GM10248 (cell line): Measurements from ENCODE around the gene NUDT19.
A peak's percentile ranks its signal among the peaks of the same experiment; 100 is the strongest.

Experiments
- CTCF ChIA-PET: fragments of 300-600 bp; sonication (Branson Sonifier 250); formaldehyde crosslinking; extraction: SDS; loops from one replicate; lab custom pipeline; 2021; ENCODE audit warnings: antibody characterized with exemption; lab: Yijun Ruan, JAX
- POLR2A ChIA-PET: fragments of 350-650 bp; sonication (Branson Sonifier 250); formaldehyde crosslinking; extraction: SDS; loops from one replicate; lab custom pipeline; 2020; ENCODE audit warnings: antibody characterized with exemption; lab: Yijun Ruan, JAX
- DNase-seq: peaks from one replicate; pipeline ENCODE4 v3.0.0; 2012; ENCODE audit errors: extremely low spot score
- TF ChIP-seq, protein P1 (sequence below): IDR thresholded peaks from 2 replicates; pipeline ENCODE4 v1.5.1; 2012; ENCODE audit warnings: mild to moderate bottlenecking, low read depth; ENCODE audit errors: extremely low read depth, missing control alignments, control extremely low read depth

NUDT19 gene

DNA sequence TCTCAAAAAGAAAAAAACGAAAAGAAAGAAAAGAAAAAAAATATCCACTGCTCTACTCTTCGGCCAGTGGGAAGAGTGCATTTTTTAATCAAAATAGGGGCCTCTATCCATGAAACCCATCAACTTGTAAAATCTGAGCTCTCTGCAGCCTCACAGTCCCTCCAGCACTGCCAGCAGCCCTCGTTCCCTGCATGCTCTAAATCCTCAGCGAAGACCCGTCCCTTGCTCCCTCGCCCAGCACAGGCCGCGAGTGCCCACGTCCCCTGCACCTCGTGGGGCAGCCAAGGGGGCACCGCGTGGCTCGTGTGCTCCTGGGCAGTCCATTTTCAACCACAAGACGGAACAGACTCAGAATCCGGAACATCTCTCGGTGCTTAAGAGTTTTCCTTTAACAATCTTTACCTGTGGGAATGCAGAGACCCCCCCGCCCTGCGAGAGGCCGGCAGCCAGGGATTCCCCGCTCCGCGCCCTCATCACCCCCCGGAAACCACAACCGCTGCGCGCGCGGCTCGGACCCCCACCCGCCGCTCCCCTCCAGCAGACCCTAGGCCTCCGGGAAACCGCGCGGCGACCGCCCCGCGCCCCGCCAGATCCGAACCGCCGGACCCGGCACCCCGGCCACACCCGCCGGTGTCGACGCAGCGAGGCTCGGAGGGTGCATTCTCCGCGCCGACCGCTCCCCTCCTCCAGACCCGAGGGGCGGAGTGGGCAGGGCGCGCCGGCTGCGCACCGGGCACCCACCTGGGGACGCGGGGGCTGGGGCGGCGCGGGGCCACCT, 17.3 kb upstream of the NUDT19 start:
- TF ChIP-seq, protein P1, sequence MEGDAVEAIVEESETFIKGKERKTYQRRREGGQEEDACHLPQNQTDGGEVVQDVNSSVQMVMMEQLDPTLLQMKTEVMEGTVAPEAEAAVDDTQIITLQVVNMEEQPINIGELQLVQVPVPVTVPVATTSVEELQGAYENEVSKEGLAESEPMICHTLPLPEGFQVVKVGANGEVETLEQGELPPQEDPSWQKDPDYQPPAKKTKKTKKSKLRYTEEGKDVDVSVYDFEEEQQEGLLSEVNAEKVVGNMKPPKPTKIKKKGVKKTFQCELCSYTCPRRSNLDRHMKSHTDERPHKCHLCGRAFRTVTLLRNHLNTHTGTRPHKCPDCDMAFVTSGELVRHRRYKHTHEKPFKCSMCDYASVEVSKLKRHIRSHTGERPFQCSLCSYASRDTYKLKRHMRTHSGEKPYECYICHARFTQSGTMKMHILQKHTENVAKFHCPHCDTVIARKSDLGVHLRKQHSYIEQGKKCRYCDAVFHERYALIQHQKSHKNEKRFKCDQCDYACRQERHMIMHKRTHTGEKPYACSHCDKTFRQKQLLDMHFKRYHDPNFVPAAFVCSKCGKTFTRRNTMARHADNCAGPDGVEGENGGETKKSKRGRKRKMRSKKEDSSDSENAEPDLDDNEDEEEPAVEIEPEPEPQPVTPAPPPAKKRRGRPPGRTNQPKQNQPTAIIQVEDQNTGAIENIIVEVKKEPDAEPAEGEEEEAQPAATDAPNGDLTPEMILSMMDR, result no peak
- ChIA-PET CTCF (interaction anchor here (1.0 to 2.1 kb wide), 3 partner anchors 9 to 74 kb away, joined by 3 to 6 read pairs (median 4); partner anchors contain the start of gene NUDT19), POLR2A (interaction anchor here (0.6 to 1.1 kb wide), 2 partner anchors 17 to 22 kb away, joined by 3 read pairs; partner anchors contain the start of gene NUDT19)
- no peak for DNase-seq

DNA sequence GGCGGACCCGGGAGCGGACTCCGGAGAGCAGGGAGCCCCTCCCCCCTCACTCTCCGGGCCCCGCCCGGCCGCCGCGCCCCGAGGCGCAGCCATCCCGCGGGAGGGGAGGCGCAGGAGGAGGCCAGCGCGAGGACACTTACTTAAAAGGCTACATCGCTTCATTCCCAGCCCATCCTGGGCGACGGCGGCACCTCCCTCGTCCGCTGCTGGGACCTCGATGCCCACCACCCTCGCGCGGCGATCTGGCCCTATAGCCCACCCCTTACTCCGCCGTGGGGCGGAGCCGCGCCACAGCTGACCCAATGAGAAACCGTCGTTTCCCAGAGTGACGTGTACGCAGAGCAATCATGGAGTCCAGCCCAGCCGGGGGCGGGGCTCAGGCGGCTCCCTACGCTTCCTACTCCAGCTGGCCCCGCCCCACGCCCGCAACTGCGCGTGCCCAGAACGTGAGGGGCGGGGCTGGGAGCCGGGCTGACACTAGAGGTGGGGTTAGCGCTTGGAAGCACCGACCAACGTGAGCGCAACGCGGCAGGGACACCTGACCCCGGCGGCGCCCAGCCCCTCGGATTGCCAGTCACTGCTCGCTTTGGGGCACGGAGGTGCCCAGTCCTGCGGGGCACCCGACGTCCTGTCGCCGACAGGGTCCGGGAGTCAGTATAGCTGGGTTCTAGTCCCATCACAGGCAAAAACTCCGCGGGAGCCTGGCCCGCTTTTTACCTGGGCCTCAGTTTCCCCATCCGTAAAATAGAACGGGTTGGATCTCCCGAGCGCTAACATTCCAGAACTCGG, 16.5 kb upstream of the NUDT19 start, which contains the start of gene ANKRD27:
ANKRD27 (minus strand) TSS at position 250 of the 789 bp plus-strand sequence. CDS start 16,165 bp downstream, outside the sequence.
- ChIA-PET POLR2A (interaction anchor here (1.1 kb wide), 1 partner anchor 16 kb away, joined by 3 read pairs; the partner anchor contains the start of gene NUDT19), CTCF (interaction anchor here (1.6 to 2.1 kb wide), 2 partner anchors 16 to 450 kb away, joined by 4 to 6 read pairs; partner anchors contain the start of gene NUDT19)
- DNase-seq, result peak; percentile 99

DNA sequence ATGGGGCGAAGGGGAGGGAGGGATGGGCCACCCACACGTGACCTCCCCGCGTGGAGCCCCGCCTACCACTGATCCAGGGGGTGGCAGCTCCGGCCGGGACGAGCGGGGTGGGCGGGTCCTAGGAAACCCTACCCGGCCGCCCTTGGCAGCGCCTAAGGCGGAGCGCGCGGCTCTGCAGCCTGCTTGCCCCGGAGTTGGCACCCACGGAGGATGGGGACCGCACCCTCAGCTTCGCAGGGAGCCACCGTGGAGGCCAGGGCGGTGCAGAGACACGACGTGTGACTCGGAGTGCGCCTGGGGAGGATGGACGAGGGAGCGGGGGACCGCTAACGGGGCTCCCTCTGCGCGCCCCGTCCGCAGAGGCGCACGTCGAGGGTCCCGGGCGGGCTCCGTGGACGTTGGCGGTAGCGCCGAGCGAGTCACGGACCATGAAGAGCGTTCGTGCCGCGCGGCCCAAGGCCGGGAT, 15.9 kb upstream of the NUDT19 start, which contains the start of gene RGS9BP:
RGS9BP (plus strand) TSS at position 129 of the 466 bp plus-strand sequence. CDS start 416 bp downstream, outside the sequence.
- ChIA-PET CTCF (interaction anchor here (0.8 to 2.1 kb wide), 3 partner anchors 16 to 449 kb away, joined by 3 to 6 read pairs (median 4); partner anchors contain the start of gene NUDT19), POLR2A (interaction anchor here (1.1 kb wide), 1 partner anchor 16 kb away, joined by 3 read pairs; the partner anchor contains the start of gene NUDT19)
- peak; percentile 46 for DNase-seq
- TF ChIP-seq, protein P1, result no peak

More for the DNA sequence above, 16.5 kb upstream of the NUDT19 start, which contains the start of gene ANKRD27:
- TF ChIP-seq, protein P1, result no peak

DNA sequence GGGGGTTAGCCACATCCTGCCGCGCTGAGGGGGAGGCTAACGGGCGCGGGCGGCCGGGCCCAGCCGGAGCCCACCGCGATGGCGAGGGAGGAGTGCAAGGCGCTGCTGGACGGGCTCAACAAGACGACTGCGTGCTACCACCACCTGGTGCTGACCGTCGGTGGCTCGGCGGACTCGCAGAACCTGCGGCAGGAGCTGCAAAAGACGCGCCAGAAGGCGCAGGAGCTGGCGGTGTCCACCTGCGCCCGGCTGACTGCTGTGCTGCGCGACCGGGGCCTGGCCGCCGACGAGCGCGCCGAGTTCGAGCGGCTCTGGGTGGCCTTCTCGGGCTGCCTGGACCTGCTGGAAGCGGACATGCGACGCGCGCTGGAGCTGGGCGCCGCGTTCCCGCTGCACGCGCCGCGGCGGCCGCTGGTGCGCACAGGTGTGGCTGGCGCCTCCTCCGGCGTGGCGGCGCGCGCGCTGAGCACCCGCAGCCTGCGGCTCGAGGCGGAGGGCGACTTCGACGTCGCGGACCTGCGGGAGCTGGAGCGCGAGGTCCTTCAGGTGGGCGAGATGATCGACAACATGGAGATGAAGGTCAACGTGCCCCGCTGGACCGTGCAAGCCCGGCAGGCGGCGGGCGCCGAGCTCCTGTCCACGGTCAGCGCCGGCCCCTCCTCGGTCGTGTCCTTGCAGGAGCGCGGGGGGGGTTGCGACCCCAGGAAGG, 15.3 kb upstream of the NUDT19 start:
- POLR2A ChIA-PET, result no interaction called here
- CTCF ChIA-PET, result interaction anchor here (0.8 to 2.1 kb wide), 3 partner anchors 15 to 448 kb away, joined by 3 to 6 read pairs (median 4); partner anchors contain the start of gene NUDT19
- no peak for DNase-seq
- TF ChIP-seq, protein P1, result no peak

DNA sequence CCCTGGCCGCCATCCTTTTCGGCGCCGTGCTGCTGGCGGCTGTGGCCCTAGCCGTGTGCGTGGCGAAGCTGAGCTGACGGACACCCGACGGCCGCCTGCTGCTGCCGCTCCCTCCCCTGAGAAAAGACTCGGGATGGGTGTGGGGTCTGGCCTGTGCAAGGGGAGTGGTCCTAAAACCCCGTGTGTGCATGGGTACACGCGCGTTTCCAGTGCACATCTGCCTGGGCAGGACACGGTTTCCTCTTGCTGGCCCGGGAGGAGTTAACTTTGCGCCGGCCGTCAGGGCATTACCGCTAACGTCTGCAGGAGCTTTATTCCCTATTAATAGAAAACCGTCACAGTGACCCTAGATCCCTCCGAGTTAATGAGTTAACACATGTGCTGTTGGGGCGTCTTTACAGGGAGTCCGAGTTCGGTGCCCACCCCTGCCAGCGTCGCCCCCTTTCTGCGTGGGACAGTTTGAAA, 14.7 kb upstream of the NUDT19 start:
- DNase-seq, result no peak
- POLR2A ChIA-PET, result no interaction called here
- CTCF ChIA-PET, result interaction anchor here (1.6 to 2.1 kb wide), 2 partner anchors 14 to 448 kb away, joined by 4 to 6 read pairs; partner anchors contain the start of gene NUDT19
- TF ChIP-seq, protein P1, result no peak
